ENCODE results near the gene MTFP1.
"Not testable (repeated sequence)": the region's sequence is repeated elsewhere in the genome, so short reads cannot be mapped to it uniquely, and the experiment has no call there.

The MTFP1 gene, protein sequence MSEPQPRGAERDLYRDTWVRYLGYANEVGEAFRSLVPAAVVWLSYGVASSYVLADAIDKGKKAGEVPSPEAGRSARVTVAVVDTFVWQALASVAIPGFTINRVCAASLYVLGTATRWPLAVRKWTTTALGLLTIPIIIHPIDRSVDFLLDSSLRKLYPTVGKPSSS

DNA sequence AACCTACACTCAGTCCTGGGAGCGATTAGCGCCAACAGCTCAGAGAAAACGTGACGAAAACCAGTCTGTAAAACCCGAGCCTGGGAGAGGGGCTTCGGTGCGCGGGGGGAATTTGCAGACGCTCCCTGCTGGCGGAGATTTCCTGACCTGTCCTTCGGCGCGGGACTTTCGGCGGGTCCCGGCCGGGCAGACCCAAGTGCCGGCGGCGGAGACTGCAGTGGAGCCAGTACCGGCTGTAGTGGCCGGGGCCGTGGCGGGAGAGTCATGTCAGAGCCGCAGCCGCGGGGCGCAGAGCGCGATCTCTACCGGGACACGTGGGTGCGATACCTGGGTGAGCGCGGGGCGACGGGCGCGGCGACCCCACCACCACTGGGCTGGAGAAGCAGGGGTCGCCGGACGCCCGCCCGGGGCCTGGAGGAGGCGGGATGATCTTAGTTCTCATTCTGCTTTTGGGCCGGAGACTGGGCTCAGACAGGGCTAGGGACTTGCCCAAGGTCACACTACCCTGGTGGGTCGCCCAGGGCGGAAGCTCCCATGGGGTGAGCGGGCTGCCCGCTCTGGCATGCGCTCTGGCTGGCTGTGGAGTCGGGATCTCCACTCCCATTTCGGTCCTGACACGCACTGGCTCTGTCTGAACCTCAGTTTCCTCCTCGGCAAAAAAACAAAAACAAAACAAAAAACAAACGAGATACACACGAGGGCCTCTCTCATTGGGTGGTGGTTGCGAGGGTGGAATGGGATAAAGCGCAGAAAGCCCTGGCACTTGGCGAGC is at the start of gene MTFP1:
TSS of gene MTFP1 (plus strand) at position 153 of the 772 bp plus-strand sequence. CDS start at position 265, 112 bp downstream.
- peak; percentile 62 for DNase-seq

DNA sequence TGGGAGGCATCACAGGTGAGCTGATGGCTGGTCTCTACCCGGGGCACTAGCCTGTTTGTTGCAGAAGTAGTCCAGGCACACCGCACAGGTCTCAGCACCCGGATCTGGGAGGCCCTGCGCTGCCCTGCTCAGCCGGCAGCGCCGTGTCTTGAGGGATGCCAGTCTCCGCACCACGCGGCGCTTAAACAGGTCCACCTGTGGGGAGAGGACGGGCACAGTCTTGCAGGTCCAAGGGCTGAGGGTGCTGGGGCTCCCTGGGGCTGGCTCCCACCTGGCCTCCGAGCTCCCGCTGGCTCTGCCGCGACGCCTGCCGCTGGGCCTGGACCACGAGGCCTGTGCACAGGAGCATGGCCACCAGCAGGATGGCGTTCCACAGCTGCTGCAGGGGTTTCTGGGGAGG is 45.6 kb upstream of the MTFP1 start:
- DNase-seq, result no peak

DNA sequence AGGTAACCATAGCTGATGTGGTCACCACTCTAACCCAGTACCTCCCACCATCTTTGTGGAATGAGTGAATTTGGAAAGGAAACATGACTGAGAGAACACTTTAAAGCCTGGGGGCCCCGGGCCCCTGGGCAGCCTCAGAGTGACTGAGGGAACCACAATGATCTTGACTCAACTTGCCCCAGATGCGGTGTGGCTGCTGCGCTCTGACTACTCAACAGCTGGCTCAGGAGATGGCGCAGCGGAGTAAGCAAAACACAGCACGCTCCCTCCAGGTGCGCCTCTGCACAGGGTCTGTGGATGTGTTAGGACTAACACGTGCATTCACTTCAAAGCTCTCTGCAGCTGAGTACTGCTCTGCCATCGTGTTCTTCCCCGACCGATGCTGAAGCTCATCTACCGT is 44.3 kb upstream of the MTFP1 start:
- no peak for DNase-seq

DNA sequence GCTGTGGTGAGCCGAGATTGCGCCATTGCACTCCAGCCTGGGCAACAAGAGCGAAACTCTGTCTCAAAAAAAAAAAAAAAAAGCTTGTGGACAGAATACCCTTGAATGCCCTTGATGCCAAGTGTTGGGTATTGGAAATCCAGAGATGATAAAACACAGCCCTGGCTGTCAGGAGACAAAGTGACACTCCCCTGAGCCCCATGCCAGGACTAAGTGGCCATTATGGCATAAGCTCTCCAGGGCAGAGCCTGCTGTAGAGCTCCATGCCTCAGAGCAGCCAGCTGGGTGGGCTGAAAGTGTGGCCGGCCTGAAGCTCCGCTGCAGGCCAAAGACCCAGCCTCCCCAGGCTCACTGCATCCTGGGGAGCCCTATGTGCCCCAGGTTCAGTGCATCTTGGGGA is 43.2 kb upstream of the MTFP1 start:
- DNase-seq, result no peak

DNA sequence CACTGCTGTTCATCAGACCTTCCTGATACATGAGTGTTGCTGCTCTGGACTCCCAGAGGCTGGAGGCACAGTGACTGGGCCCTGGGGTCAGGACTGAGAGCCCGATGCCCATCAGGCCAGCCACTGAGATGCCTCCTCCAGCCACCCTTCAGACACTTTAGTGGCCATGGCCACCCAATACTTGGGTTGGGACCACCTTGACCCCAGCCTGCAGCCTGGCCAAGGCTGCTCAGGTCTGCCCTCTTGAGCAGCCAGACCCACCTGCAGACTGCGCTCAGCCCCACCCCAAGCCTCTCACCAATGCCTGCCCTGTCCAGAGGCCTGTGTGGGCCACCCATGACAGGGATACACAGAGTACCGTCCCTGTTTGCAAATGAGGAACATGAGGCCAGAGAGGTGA is 42.5 kb upstream of the MTFP1 start:
- no peak for DNase-seq

DNA sequence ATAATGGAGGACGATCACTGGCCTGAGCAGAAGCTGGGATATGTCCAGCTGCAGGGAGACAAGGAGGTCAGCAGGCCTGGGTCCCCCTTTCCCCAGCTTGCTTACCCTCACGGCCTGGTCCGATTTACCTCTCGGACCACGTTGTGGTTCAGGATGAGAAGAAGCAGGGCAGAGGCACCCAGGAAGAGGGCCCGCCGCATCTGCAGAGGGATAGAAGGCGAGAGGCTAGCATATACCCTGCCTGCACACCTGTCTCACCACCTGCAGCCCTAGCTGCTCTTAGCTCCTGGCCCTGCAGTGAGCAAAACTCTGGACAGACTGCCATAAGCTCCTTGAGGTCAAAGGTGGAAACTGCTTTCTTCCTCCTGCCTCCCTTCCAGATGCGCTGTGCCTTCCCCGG is 39.6 kb upstream of the MTFP1 start:
- DNase-seq, result no peak

DNA sequence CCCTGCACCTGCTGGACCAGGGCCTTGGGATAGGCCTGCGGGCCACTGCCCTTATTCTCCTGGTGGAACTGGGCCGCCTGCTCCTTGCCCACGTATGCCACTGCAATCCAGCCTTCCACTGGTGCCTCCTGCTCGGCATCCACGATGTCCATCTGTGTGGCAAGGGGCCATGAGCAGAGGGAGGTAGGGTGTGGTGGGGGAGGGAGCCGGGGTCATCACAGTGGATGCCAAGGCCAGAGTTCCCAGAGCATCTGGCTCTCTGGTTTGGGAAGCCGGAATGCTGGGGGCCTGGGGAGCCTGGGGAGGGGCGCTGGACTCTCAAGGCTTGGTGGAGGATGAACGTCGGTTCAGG is 39.0 kb upstream of the MTFP1 start:
- DNase-seq, result no peak

DNA sequence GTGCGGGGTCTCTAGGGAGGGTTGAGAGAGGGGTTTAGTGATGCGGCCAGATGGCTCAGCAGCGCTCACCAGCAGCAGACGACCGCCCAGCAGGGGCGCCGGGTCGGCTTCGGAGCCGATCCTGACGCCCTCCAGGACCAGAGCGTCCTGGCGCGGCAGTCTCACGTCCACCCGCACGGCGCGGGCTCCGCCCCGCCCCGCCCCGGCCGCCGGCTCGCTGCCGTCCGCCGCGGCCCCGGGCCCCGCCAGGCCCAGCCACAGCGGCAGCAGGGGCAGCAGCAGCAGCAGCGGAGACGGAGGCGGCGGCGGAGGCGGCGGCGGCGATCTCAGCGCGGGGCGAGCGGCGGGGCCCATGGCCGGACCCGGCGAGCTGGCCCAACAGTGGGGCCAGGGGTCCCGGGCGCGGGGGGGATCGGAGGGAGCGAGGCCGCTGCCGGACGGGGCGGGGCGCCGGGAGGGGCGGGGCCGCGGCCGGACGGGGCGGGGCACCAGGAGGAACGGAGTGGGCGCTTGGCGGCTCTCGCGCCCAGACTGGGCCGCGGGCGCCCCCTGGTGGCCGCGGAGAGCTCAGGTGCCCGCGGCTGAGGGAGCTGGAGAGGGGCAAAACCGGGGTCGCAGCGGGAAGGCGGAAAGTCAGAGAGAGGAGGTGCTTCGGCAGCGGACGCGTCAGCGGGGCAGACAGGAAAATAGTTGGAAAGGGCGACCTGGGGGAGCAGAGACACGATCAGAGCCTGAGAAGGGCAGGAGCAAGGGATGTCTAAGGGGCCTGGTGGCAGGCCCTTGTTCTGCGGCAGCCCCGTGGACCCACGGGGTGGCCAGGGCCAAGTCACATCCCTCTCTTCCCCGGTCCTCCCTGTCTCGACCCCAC is 38.4 kb upstream of the MTFP1 start, which contains the start of gene RNF215:
TSS of gene RNF215 (minus strand) at position 452 of the 868 bp plus-strand sequence. CDS start at position 354, 98 bp downstream.
- peak; percentile 70 for DNase-seq

DNA sequence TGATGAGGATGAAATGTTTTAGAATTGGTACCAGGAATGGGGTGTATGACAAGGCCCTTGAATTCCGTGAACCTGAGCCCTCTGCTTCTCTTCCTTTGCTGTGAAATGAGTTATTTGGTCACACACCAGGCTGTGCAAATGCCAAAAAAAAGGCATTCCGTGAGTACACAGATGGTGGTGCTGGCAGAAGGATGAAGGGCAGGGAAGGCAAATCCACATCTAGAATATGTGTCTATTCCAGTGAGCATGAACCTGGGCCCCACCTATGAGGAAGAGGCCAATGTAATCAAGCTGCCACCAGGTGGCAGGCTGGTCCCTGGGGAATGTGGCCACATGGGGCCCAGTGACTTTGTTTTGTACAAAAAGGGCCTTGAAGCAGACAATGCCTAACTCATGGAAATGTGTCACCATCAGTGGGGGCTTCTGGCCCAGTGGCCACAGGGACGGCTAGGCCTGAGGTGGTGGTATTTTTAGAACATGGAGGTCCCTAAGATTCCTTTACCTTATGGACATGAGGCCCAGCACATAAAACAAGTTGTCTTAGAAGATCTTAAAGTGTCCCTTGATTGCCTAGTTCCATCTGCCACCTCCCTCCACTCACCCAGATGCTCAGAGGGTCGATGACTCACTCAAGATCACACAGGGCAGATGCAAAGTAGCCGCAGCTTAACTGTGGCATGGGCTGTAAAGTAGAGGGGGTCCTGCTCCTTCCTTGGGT is 34.4 kb upstream of the MTFP1 start:
- peak; percentile 47 for DNase-seq

DNA sequence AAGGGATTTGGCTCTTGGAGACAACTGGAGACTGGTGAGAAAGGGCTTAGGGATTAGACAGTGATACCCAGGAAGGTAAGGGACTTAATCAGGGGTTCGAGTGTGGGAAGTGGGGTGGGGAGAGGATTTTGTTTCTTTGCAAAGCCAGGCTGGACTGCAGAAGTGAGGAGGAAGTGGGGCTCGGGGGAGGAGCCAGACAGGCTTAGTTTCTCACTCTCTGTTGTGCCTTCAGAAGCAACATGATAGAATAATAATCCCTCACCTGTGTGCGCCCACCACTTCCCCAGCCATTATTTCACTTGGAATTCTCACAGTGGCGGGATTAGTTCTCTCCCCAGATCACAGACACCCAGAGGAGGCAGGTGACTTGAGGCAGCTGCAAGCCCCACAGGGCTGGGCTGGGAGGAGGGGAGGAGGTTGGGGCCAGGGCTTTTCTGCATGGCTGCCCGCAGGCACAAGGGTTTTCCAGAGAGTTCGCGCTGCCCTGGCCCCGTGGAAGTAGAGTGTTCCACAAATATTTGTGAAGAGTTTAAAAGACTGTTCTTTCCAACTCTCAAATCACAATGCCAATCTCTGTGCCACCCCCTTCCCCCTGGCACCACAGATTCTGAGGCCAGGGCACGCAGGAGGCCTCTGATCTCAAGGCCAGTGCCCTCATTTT is 32.8 kb upstream of the MTFP1 start:
- DNase-seq, result no peak

DNA sequence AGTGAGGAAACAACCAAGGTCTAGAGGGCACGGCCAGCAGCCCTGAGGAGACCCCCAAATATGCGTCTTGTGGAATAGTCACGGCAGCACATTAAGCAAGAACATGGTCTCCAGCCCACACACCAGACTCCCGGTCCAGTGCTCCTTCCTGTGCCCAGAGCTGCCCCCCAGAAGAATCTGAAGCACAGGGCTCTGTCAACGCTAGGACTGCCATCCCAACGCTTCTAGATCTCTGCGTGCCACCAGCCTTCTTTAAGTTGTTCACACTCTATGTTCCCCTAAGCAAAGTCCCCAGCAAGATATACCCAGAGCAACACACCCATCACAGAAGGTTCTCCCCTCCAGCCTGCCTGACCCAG is 32.3 kb upstream of the MTFP1 start:
- DNase-seq, result no peak

DNA sequence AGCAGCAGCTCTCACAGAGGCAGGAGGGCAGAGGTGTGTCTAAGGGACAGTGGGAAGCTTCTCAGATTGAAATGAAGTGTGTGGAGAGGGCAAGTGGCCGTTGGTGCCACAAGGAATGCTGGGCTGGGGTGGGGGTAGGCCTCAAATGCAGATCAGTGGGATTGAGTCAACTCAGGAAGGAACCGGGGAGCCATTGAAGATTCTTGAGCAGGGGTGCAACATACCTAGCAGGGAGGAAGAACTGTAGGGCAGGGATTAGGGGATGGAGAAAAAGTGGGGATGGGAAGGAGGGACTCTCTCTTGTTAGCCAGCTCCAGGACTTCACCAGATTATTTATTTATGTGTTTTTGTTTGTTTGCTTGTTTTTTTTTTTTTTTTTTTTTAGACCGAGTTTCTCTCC is 31.7 kb upstream of the MTFP1 start:
- DNase-seq, result no peak

DNA sequence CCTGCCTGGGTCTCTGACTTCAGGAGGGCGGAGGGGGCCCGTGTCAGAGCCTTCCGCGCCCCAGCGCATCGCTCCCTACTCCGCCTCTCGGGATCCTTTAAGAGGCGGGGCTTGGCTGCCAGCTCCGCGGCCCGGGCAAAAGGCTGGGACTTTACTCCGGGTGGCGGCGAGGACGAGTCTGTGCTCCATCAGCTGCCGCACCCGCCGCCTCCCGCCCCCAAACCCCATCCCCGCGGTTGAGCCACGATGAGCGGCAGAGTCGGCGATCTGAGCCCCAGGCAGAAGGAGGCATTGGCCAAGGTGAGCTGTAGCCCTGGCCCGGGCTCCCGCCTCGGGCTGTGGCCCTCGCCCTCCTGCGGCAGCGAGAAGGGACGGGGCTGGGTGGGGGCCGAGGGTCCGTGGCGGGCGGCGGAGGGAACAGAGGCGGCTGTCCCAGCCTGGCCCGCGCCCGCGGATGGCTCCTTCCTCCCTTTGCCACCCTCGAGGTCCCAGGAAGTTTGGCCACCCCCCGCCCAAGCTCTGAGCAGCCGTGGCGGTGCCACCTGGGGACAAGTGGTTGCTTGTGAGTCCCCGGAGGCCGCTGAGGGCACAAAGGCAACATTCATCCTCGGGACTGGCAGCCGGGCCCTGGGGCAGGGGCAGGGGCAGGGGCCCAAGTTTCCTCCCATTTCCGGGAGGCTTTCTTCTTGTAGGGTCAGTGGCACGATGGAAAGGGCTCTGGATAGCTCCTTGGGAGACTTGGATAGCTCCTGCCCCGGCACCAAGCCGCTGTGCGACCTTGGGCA is 28.5 kb upstream of the MTFP1 start, which contains the start of gene SEC14L2:
TSS of gene SEC14L2 (plus strand) at position 148 of the 785 bp plus-strand sequence. CDS start at position 247, 99 bp downstream.
- DNase-seq, result peak; percentile 53

DNA sequence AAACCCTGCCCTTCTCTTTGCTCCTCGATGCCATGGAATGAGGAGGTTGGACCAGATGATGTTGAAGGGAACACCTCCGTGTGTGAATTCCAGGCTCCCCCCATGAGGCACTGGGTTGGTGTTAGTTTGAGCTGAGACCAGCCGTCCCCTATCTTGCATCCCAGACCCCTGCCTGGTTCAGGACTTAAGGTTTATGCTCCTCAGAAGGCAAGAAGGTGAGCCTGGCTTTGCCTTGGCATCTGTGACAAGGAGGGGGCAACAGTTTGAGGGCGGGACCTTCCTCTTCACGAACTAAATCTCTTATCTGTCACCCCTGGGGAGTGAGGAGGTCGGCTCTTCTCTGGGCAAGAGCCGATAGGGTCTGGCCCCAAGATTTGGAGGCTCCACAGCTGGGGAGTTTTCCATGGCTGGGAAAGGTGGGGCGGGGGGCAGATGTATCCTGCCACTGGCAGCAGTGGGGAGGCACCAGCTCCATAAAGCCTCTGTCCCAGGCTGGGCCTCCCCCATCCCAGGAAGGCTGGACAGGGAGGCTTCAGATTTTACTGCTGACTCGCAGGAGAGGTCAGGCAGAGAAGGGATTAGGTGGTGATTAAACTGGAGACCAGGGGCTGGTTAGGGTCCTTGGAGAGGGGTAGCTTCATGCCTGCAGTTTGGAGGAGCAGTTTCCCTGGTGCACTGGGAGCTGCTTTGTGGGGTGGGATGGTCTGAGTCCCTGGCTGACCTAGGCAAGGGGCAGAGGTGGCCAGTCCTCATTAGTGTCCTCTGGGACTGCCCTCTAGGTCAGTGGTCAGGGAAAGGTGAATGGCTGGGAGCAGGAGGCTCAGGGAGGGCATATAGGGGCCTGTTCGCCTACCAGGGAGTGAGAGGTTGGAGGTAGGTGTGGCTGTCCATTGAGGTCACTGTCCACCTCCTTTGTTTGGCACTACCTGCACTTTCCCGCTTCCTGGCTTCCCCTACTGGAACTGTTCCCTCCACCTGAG is 27.6 kb upstream of the MTFP1 start:
- no peak for DNase-seq

DNA sequence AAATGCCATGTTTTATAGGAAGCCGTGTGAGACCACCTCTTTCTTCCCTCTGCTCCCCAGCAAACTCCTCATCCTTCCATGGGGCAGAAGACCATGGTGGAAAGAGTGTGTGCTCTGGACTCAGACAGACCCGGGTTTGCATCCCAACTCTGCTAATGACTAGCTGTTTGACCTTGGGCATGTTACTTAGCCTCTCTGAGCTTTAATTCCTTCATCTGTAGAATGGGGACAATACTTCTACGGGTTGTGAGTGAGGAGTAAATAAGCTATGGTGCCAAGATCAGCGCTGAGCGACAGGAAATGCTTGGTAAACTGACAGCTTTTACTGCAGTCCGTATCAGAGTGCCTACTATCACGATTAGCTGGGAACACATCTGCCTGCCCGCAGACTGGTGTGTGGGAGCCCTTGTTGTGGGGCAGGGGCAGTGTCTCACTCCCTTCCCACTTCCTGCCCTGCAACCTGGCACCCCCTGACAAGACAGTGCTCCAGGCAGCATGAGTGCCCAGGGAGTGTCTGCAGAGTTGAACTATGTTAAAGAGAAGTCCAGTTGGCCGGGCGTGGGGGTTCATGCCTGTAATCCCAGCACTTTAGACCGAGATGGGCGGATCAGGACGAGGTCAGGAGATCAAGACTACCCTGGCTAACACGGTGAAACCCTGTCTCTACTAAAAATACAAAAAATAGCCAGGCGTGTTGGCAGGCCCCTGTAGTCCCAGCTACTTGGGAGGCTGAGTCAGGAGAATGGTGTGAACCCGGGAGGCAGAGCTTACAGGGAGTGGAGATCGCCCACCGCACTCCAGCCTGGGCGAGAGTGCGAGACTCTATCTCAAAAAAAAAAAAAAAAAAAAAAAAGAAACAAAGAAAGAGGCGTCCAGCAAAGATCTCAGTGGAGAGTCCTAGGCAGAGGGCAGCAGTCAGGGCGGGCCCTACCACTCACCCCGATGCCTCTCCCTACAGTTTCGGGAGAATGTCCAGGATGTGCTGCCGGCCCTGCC is 26.6 kb upstream of the MTFP1 start:
- DNase-seq, result no peak

DNA sequence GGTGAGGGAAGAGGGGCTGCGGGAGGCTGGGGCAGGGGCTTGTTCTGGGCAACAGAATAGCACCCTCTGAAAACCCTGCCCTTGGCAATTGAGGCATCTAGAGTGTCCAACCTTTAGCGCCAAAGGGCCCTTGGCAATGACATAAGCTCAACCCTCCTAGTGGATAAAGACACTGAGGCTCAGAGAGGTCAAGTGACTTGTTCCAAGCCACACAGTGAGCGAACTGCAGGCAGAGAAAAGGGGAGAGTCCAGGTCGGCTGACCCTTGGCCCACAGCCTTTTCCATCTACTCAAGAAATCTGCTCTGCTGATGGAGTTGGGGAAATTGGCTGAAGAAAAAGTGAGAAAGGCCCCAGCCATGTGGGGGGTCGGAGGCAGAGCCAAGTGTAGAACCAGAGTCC is 25.9 kb upstream of the MTFP1 start:
- DNase-seq, result no peak

DNA sequence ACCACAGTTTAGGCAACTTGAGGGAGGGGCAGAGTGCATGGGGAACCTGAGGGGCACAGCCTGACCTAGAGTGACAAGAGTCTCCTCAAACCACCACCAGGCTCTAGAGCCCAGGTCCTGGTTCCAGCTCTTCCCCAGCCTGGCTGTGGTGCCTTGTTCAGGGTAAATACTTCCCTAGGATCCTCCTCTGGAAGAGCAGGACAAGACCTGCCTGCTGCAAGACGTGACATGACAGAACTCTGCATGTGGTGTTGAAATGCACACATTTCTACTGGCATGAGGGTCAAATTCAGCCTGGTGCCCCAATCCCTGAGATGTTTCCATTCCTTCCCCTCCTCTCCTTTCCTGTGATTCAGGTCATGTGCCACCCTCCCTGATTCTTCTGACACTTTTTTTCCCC is 25.4 kb upstream of the MTFP1 start:
- no peak for DNase-seq

DNA sequence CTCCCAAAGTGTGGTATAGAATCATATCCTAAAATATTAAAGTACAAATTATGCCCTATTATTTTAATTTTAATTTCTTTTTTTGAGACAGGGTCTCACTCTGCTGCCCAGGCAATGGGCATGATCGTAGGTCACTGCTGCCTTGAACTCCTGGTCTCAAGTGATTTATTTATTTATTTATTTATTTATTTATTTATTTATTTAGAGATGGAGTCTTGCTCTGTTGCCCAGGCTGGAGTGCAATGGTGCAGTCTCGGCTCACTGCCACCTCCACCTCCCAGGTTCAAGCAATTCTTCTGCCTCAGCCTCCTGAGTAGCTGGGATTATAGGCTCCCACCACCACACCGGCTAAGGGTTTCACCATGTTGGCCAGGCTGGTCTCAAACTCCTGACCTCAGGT is 24.5 kb upstream of the MTFP1 start:
- not testable (repeated sequence) for DNase-seq

Data from NCI-H2171 (cell line).